RWPE2 (cell line): ENCODE data around the gene EFNA2.
"Not testable (repeated sequence)": the region's sequence is repeated elsewhere in the genome, so short reads cannot be mapped to it uniquely, and the experiment has no call there.

ENCODE experiments used
- ATAC-seq: fragments of 200-7000 bp; cut with Tn5 transposase; 3 replicates; pipeline ENCODE4 v1.9.1; 2021; ENCODE audit warnings: low read depth
- DNase-seq: peaks from one replicate; pipeline ENCODE4 v3.0.0-alpha.2; 2020; ENCODE audit warnings: low spot score
- H3K27ac ChIP-seq: fragments of 450-650 bp; 2 replicates; pipeline ENCODE4 v1.5.1; 2017; ENCODE audit warnings: mild to moderate bottlenecking; ENCODE audit not compliant: poor library complexity, severe bottlenecking
- H3K27me3 ChIP-seq: fragments of 250-450 bp; sonication (Bioruptor Pico); 2 replicates; pipeline ENCODE4 v1.5.1; 2021; ENCODE audit warnings: mild to moderate bottlenecking, moderate library complexity; ENCODE audit not compliant: insufficient read depth, poor library complexity, severe bottlenecking
- H3K36me3 ChIP-seq: fragments of 250-450 bp; sonication (Bioruptor Pico); 2 replicates; pipeline ENCODE4 v1.5.1; 2020; ENCODE audit warnings: low read depth, mild to moderate bottlenecking, moderate library complexity
- H3K4me1 ChIP-seq: fragments of 250-450 bp; sonication (Bioruptor Pico); 2 replicates; pipeline ENCODE4 v1.5.1; 2021; ENCODE audit warnings: mild to moderate bottlenecking, moderate library complexity; ENCODE audit not compliant: insufficient read depth, poor library complexity, severe bottlenecking
- H3K4me3 ChIP-seq: fragments of 250-450 bp; sonication (Bioruptor Pico); 2 replicates; pipeline ENCODE4 v1.5.1; 2021; ENCODE audit warnings: mild to moderate bottlenecking, moderate library complexity; ENCODE audit not compliant: severe bottlenecking
- H3K9me3 ChIP-seq: fragments of 250-450 bp; sonication (Bioruptor Pico); 2 replicates; pipeline ENCODE4 v1.5.1; 2021; ENCODE audit warnings: mild to moderate bottlenecking, moderate library complexity; ENCODE audit not compliant: severe bottlenecking
- TF ChIP-seq, protein P1 (sequence below): fragments of 450-650 bp; IDR thresholded peaks from one replicate; pipeline ENCODE4 v1.5.1; 2017; ENCODE audit warnings: mild to moderate bottlenecking, moderate library complexity; ENCODE audit not compliant: poor library complexity, severe bottlenecking

EFNA2 gene

DNA sequence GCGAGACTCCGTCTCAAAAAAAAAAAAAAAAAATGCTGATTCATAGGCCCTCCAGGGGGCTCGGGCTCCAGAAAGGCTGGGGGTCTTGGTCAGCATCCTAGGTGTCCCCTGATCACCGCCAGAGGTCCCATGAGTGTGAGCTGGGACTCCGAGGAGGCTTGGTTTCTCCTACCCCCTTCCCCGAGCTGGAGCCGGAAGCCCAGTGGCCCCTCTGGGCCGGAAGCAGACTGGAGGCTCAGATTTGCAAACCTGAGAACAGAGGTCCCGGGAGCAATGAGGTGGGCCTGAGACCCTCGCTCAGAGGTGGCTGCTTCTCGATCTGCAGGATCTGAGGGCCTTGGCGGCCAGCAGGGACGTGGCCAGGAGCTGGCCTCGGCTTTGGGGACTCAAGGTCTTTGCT lies 41.5 kb downstream of the EFNA2 start:
- Histone ChIP-seq H3K9me3 (no peaks in the 10 kb centered on the region), H3K4me3 (no peak overlapping the region), H3K36me3 (no peaks in the 10 kb centered on the region), H3K27me3 (no peaks in the 10 kb centered on the region), H3K4me1 (no peaks in the 10 kb centered on the region), H3K27ac (no peak overlapping the region)
- no peak for DNase-seq
- no peak for ATAC-seq
- TF ChIP-seq, protein P1, sequence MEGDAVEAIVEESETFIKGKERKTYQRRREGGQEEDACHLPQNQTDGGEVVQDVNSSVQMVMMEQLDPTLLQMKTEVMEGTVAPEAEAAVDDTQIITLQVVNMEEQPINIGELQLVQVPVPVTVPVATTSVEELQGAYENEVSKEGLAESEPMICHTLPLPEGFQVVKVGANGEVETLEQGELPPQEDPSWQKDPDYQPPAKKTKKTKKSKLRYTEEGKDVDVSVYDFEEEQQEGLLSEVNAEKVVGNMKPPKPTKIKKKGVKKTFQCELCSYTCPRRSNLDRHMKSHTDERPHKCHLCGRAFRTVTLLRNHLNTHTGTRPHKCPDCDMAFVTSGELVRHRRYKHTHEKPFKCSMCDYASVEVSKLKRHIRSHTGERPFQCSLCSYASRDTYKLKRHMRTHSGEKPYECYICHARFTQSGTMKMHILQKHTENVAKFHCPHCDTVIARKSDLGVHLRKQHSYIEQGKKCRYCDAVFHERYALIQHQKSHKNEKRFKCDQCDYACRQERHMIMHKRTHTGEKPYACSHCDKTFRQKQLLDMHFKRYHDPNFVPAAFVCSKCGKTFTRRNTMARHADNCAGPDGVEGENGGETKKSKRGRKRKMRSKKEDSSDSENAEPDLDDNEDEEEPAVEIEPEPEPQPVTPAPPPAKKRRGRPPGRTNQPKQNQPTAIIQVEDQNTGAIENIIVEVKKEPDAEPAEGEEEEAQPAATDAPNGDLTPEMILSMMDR = no peak

DNA sequence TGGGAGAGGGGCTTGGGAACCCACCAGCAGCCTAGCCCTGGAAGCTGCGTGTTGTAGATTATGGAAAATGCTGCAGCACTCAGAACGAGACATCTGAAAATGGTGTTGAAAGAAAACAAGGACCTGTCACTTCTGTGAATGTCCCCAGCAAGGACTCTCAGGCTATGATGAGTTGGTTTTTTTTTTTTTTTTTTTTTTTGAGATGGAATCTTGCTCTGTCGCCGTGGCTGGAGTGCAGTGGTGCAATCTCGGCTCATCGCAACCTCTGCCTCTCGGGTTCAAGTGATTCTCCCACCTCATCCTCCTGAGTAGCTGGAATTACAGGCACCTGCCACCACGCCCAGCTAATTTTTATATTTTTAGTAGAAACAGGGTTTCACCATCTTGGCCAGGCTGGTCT lies 46.5 kb downstream of the EFNA2 start:
- not testable (repeated sequence) for H3K36me3 ChIP-seq, H3K27me3 ChIP-seq, DNase-seq, H3K27ac ChIP-seq, H3K4me3 ChIP-seq, H3K9me3 ChIP-seq, ATAC-seq, H3K4me1 ChIP-seq

DNA sequence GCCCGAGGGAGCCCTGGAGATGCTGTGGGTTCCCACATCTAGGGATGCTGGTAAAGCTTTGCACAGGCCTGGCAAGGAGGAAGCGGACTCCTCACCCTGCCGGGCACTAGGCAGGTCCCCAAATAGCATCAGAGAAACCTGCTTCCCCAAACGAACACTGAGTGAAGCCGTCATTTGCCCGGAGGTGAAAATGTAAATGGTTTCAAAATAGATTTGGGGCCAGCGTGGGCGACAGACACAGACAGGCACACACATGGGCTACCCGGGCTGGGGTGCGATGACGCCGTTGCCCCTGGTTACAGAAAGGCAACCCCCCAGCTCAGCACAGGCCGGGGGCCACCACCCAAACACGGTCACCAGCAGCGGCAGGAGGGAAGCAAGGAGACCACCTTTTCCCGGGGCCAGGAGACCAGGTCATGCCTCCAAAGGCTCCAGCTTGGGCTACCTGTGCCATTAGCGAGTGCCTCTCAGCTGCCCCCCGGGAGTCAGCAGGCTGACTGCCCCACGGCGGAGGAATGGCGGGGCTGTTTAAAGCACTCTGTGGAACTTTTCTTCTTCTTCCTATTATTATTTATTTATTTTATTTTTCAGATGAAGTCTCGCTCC lies 50.5 kb downstream of the EFNA2 start:
- TF ChIP-seq, protein P1 = no peak
- ATAC-seq = no peak
- Histone ChIP-seq H3K9me3 (no peaks in the 10 kb centered on the region), H3K27me3 (no peaks in the 10 kb centered on the region), H3K4me1 (no peaks in the 10 kb centered on the region), H3K27ac (no peak overlapping the region), H3K36me3 (no peaks in the 10 kb centered on the region), H3K4me3 (no peak overlapping the region)
- DNase-seq = no peak

DNA sequence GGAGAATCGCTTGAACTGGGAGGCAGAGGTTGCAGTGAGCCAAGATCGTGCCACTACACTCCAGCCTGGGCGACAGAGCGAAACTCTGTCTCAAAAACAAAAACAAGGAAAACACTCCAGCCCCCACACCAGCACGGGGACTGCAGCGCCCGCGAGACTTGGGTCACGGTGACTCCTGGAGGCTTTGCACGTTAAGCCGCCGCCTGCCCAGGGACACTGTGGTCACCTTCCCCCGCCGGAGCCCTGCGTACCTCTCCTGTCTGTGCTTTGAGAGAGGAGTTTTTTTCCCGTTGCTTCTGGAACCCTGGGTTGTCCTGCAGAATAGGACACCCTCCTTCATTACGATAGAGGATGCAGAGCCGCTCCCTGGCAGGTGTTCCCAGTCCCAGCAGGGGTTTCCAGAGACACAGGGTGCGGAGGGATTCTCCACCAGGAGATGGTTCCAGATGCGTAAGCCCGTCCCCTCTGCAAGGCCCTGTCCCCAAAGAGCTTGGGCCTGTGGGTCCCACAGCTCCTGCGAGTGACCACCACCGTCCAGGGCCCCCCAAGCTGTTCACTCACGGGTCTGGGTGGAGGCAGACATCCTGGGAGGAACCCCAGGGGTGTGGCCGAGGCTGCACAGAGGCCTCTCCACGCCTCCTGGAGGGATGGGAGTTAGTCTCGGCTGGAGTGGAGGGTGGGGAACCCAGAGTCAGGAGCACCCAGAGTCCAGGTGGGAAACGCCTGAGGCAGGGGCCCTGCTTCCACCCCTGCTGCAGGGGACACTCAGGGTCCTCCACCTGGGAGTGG lies 55.2 kb downstream of the EFNA2 start:
- Histone ChIP-seq H3K4me3 (no peak overlapping the region), H3K36me3 (no peaks in the 10 kb centered on the region), H3K27ac (no peak overlapping the region), H3K27me3 (no peaks in the 10 kb centered on the region), H3K9me3 (no peaks in the 10 kb centered on the region), H3K4me1 (no peaks in the 10 kb centered on the region)
- ATAC-seq (no peak), DNase-seq (no peak)
- TF ChIP-seq, protein P1 = no peak

DNA sequence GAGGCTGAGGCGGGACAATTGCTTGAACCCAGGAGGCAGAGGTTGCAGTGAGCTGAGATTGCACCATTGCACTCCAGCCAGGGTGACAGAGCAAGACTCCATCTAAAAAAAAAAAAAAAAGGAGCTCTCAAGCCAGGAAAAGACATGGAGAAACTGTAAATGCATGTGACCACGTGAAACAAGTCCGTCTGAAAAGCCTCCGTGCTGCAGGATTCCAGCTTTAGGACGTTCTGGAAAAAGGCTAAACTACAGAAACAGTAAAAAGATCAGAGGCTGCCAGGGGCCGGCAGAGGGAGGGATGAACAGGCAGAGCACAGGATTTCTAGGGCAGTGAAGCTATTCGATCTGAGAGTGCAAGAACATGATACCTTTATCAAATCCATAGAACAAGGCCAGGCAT lies 57.4 kb downstream of the EFNA2 start:
- DNase-seq (no peak), ATAC-seq (no peak)
- Histone ChIP-seq H3K9me3 (no peaks in the 10 kb centered on the region), H3K4me1 (no peaks in the 10 kb centered on the region), H3K27me3 (no peaks in the 10 kb centered on the region), H3K27ac (no peak overlapping the region), H3K4me3 (no peak overlapping the region), H3K36me3 (no peaks in the 10 kb centered on the region)
- TF ChIP-seq, protein P1 = no peak
